ENCODE measurements around the gene SIX6. TPM values are rescaled to one million over a fixed set of nuclear protein-coding genes. Genes with fewer than 3 reads are reported as not detected.

Gene SIX6
- total and polyA plus RNA-seq, 2 donors (not counting 1 experiment from before 2014, with no cell fraction given), result not detected

Small RNAs within 50 kb of the gene (small RNA-seq; reads per million reads assigned to genes)
- not detected for gene AL049874.4 (ENCODE audit: insufficient read length, low read depth, low replicate concordance)

Other genes starting within 250 kb of the SIX6 start
- gene C14orf39, start 23.1 kb upstream of the SIX6 start, total RNA-seq, result not detected in 2 replicates
- gene C14orf39, start 23.1 kb upstream of the SIX6 start, polyA plus RNA-seq, result not detected in 2 replicates
- gene SIX1, start 140.3 kb downstream of the SIX6 start, total RNA-seq, result 0.12 TPM in 1 of 2 replicates, not detected in the other
- gene SIX1, start 140.3 kb downstream of the SIX6 start, polyA plus RNA-seq, result 0.07 and 0.16 TPM in 2 replicates
- gene SIX4, start 215.2 kb downstream of the SIX6 start, total RNA-seq, result not detected in 2 replicates
- not detected in 2 replicates for gene SIX4, start 215.2 kb downstream of the SIX6 start, polyA plus RNA-seq
- gene MNAT1, start 225.6 kb downstream of the SIX6 start, total RNA-seq, result 23.7 and 28.2 TPM in 2 replicates
- gene MNAT1, start 225.6 kb downstream of the SIX6 start, polyA plus RNA-seq, result 15.2 and 15.3 TPM in 2 replicates

Measured in B cell (primary cell).